Peyer's patch (tissue), 4 donors: ENCODE data around the gene STX18. TPM values are rescaled to one million over a fixed set of nuclear protein-coding genes. Genes with fewer than 3 reads are reported as not detected.

ENCODE experiments used
- DNase-seq, 3 donors: peaks; one replicate each; pipeline ENCODE4 v3.0.0-alpha.2; 2017 to 2019
- H3K27ac ChIP-seq, 4 donors: fragments of 200-600 bp; sonication (generic); one replicate each; pipeline ENCODE4 v1.5.1; 2016 to 2019
- H3K27me3 ChIP-seq, 2 donors: fragments of 200-600 bp; sonication (generic); one replicate each; pipeline ENCODE4 v1.5.1; 2019
- H3K36me3 ChIP-seq, 3 donors: fragments of 200-600 bp; sonication (generic); one replicate each; pipeline ENCODE4 v1.5.1; 2016 to 2019
- H3K4me1 ChIP-seq, 4 donors: fragments of 200-600 bp; sonication (generic); one replicate each; pipeline ENCODE4 v1.5.1; 2016 to 2019
- H3K4me3 ChIP-seq, 4 donors: fragments of 200-600 bp; sonication (generic); 1 replicate in 3 of 4; 2 replicates in 1 of 4; pipeline ENCODE4 v1.5.1; 2016 to 2019; ENCODE audit warnings: mild to moderate bottlenecking in 1 of 4
- H3K9me3 ChIP-seq, 4 donors: fragments of 200-600 bp; sonication (generic); one replicate each; pipeline ENCODE4 v1.5.1; 2016 to 2019; ENCODE audit warnings: mild to moderate bottlenecking in 1 of 4
- POLR2A ChIP-seq, 2 donors: fragments of 450-650 bp; IDR thresholded peaks; one replicate each; pipeline ENCODE4 v1.5.1; 2017; ENCODE audit warnings: antibody characterized with exemption in 2 of 2, mild to moderate bottlenecking in 2 of 2, moderate library complexity in 2 of 2
- total RNA-seq, 4 donors: library from RNA; depleted of rRNA; stranded (reverse); fragments of >200 nt; gene quantifications; one replicate each; pipeline ENCODE4 v1.1.0, GENCODE V29; 2016
- TF ChIP-seq, protein P1 (sequence below), 6 experiments: fragments of 450-650 bp in 4 of 6; fragments of 200-600 bp in 2 of 6; sonication (generic) in 1 of 6; IDR thresholded peaks; one replicate each; pipeline ENCODE4 v1.5.1; 2017 to 2019; ENCODE audit warnings: antibody characterized with exemption in 6 of 6, mild to moderate bottlenecking in 3 of 6, moderate library complexity in 1 of 6

STX18 gene
- total RNA-seq, 4 donors from 2014 or later = 33.0 to 56.0 (median 42.3) TPM

DNA sequence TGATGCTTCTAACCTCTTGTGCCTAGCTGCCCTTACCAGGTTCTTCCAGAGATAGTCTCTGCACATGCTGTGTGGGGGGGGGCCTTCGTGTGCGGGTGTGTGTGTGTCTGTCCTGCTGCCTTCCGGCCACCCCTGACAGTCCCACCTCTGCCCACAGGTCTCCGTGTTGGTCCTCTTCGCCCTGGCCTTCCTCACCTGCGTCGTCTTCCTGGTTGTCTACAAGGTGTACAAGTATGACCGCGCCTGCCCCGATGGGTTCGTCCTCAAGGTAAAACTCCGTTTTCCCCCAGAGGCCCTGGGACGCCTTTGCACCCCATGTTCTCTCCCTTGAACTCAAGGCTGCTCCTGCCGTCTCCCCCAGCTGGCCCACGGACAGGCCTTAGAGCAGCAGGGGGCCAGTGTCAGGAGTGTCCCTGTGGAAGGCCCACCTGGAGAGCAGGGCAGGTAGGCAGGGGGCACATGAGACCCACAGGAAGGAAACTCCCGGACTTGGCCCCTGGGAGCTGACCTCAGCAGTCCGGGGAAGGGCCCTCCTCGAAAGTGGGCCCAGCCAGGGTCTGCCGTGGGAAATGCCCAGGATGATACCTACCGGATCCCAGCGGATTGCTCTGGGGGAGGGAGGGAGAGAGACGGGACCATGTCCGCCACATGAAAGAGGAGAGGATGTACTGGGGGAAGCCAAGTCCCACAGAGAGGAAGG, 132.3 kb downstream of the STX18 start:
- Histone ChIP-seq H3K4me3 (no peak overlapping the region), H3K9me3 (no peaks in the 10 kb centered on the region), H3K4me1 (no peaks in the 10 kb centered on the region), H3K27me3 (no peaks in the 10 kb centered on the region), H3K27ac (no peak overlapping the region), H3K36me3 (no peaks in the 10 kb centered on the region)
- TF ChIP-seq POLR2A (IDR thresholded peaks at IDR 0.05) = no peak
- TF ChIP-seq, protein P1, sequence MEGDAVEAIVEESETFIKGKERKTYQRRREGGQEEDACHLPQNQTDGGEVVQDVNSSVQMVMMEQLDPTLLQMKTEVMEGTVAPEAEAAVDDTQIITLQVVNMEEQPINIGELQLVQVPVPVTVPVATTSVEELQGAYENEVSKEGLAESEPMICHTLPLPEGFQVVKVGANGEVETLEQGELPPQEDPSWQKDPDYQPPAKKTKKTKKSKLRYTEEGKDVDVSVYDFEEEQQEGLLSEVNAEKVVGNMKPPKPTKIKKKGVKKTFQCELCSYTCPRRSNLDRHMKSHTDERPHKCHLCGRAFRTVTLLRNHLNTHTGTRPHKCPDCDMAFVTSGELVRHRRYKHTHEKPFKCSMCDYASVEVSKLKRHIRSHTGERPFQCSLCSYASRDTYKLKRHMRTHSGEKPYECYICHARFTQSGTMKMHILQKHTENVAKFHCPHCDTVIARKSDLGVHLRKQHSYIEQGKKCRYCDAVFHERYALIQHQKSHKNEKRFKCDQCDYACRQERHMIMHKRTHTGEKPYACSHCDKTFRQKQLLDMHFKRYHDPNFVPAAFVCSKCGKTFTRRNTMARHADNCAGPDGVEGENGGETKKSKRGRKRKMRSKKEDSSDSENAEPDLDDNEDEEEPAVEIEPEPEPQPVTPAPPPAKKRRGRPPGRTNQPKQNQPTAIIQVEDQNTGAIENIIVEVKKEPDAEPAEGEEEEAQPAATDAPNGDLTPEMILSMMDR (IDR thresholded peaks at IDR 0.05) = no peak
- no peak for DNase-seq

GRCh38 chr4:4408576-4409335, 133.1 kb downstream of the STX18 start:
- no peak for DNase-seq
- Histone ChIP-seq H3K4me1 (no peaks in the 10 kb centered on the region), H3K27ac (no peak overlapping the region), H3K9me3 (no peaks in the 10 kb centered on the region), H3K27me3 (no peaks in the 10 kb centered on the region), H3K36me3 (no peaks in the 10 kb centered on the region), H3K4me3 (no peak overlapping the region)
- no peak for TF ChIP-seq POLR2A (IDR thresholded peaks at IDR 0.05)
- TF ChIP-seq, protein P1 (IDR thresholded peaks at IDR 0.05) = no peak

DNA sequence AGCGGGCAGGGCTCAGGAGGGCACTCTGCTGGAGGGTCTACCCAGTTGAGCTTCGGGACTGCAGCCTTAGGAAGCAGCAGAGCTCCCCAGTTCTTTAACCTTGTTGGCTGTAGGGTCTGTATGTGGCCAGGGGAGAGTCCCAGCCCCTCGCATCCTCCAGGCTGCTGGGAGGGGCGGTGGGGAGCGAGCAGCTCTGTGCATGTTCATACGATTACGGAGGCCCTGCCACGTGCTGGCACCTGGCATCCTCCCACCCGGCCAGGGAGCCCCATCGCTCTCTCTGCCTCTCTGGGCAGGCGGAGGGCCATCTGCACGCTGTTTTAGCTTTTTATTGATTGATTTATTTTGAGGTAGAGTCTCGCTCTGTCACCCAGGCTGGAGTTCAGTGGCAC, 133.7 kb downstream of the STX18 start:
- no peaks in the 10 kb centered on the region for H3K27me3 ChIP-seq
- H3K27ac ChIP-seq = no peak overlapping the region
- H3K4me3 ChIP-seq = no peak overlapping the region
- DNase-seq = no peak
- TF ChIP-seq, protein P1 (IDR thresholded peaks at IDR 0.05) = no peak
- TF ChIP-seq POLR2A (IDR thresholded peaks at IDR 0.05) = no peak
- no peaks in the 10 kb centered on the region for H3K36me3 ChIP-seq
- no peaks in the 10 kb centered on the region for H3K9me3 ChIP-seq
- H3K4me1 ChIP-seq = no peaks in the 10 kb centered on the region

DNA sequence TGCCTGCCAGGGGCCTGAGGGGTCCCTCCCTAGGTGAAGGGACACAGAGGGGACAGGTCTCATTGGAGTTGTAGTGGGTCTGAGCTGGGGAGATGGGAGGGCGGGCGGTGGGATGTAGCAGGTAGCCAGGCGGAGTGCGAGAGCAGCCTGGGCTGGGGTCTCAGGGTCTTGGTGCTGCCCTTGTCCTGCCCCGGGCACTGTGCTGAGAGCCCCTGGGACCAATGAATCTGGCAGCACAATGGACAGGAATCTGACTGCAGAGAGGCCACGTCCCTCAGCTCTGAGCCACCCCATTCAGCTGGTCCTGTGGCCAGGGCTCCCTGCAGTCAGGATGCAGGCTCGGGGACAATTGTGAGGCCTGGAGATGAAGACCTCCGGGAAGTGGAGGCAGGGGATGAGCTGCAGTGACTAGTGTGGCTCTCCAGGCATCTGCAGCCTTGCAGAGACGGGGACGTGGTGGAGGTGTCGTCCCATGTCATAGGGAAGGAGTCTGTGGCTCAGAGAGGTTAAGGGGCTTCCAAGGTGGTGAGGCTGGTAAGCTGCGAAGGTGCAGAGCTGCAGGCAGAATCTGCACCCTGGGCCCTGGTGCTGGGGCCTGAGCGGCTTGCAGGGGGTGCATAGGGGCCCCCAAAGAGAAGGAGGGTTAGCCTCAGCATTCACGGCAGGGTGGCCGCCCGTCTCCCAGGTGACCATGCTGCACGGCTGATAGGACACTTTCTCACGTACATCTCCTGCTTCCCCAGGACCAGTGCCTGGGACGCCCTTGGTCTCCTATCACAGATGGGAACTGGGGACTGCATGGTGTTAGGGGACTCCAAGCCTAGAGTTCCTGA, 134.3 kb downstream of the STX18 start:
- TF ChIP-seq, protein P1 (IDR thresholded peaks at IDR 0.05) = no peak
- no peak for TF ChIP-seq POLR2A (IDR thresholded peaks at IDR 0.05)
- no peaks in the 10 kb centered on the region for H3K9me3 ChIP-seq
- DNase-seq = no peak
- no peaks in the 10 kb centered on the region for H3K27me3 ChIP-seq
- no peak overlapping the region for H3K27ac ChIP-seq
- H3K36me3 ChIP-seq = no peaks in the 10 kb centered on the region
- no peaks in the 10 kb centered on the region for H3K4me1 ChIP-seq
- H3K4me3 ChIP-seq = no peak overlapping the region

- Histone ChIP-seq H3K36me3 (no peaks in the 10 kb centered on the region), H3K4me3 (no peak overlapping the region), H3K27ac (no peak overlapping the region), H3K27me3 (no peaks in the 10 kb centered on the region), H3K9me3 (no peaks in the 10 kb centered on the region), H3K4me1 (no peaks in the 10 kb centered on the region)
- TF ChIP-seq POLR2A (IDR thresholded peaks at IDR 0.05) = no peak
- TF ChIP-seq, protein P1 (IDR thresholded peaks at IDR 0.05) = no peak
- DNase-seq = no peak
Observed at GRCh38 chr4:4406455-4407298, 135.2 kb downstream of the STX18 start.
